OCI-LY1 (cell line): ENCODE results near the gene BRD1.

ENCODE experiments used
- EZH2 ChIP-seq: fragments of 200-600 bp; sonication (generic), shearing (Covaris generic); IDR thresholded peaks from 2 replicates; pipeline ENCODE4 v1.8.0; 2017; ENCODE audit warnings: borderline replicate concordance, mixed run types, mild to moderate bottlenecking, antibody characterized with exemption, low read length, moderate library complexity, mixed read lengths
- TF ChIP-seq, protein P1 (sequence below): fragments of 200-600 bp; sonication (generic), shearing (Covaris generic); IDR thresholded peaks from 2 replicates; pipeline ENCODE4 v1.5.1; 2017; ENCODE audit warnings: mild to moderate bottlenecking, antibody characterized with exemption, low read length, moderate library complexity, mixed read lengths

DNA sequence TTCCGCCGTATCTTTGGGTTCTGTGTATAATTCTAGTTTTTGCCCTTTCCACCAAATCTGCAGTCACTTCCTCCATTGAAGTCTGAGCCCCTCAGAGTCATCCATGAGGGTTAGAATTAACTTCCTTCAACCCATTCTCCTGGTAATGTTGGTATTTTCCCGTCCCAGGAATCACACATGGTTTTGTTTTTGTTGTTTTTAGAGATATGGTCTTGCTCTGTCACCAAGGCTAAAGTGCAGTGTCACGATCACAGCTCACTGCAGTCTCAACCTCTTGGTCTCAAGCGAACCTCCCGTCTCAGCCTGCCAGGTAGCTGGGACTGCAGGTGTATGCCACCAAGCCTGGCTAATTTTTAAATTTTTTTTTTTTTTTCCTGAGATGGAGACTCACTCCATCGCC, 44.7 kb upstream of the BRD1 start:
- TF ChIP-seq, protein P1, sequence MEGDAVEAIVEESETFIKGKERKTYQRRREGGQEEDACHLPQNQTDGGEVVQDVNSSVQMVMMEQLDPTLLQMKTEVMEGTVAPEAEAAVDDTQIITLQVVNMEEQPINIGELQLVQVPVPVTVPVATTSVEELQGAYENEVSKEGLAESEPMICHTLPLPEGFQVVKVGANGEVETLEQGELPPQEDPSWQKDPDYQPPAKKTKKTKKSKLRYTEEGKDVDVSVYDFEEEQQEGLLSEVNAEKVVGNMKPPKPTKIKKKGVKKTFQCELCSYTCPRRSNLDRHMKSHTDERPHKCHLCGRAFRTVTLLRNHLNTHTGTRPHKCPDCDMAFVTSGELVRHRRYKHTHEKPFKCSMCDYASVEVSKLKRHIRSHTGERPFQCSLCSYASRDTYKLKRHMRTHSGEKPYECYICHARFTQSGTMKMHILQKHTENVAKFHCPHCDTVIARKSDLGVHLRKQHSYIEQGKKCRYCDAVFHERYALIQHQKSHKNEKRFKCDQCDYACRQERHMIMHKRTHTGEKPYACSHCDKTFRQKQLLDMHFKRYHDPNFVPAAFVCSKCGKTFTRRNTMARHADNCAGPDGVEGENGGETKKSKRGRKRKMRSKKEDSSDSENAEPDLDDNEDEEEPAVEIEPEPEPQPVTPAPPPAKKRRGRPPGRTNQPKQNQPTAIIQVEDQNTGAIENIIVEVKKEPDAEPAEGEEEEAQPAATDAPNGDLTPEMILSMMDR: no peak
- TF ChIP-seq EZH2: no peak
